GDM1 (cell line): ENCODE results near the gene SLC27A2.
A peak's percentile ranks its signal among the peaks of the same experiment; 100 is the strongest.

Experiments used
- DNase-seq: peaks from one replicate; lab custom pipeline; 2025; lab: John Stamatoyannopoulos, UW

Gene SLC27A2

DNA sequence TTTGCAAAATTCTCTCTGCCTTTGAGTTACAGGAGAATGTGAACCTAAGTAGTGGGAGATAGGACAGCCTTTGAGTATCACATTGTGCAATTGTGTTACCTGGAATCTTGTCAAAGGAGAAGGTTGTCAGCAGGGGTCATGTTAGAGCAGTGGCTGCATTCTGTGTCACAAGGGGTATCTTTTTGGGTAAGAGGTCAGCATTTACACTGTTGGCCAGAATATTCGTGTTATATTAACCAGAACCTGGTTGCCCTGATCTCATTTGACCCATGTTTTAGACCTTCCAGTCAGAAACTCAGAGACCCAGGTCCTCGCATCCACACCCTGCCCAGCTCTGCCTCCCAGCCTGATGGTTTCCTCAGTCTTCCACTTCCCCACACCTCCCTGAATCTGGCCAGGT lies 56.3 kb downstream of the SLC27A2 start:
- DNase-seq, result no peak

DNA sequence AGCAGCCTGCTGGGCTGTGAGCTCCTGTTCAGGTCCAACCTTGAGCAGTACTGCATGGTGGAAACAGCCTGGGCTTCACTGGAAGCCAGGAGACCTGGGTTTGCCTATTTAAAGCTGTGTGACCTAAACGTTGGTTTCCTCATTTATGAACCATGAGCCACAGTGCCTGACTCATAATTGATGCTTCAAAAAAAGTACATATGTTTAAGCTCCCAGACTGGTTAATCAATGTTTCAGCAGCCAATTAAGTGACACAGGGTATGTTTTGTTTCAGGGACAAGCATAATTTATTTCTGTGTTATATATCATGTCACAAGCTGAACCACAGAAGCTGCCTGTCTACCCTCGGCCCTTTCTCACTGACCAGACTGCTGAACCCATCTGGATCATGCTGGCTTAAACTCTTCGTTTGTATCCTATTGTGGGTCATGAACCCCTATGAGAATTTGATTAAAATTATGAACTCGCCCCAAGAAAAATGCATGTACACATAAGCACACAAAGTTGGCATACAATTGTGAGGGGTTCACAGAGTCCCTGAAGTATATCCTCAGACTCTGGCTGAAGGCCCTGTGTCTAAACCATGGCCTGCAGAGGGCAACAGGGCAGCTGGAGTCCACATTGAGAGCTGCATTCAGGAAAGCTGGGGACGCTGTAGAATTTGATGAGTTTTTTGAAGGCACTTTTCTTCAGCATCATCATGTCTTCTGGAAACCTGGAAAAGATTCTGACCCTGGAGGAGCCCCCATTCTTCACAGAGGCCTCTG lies 59.9 kb downstream of the SLC27A2 start:
- peak; percentile 20 for DNase-seq

DNA sequence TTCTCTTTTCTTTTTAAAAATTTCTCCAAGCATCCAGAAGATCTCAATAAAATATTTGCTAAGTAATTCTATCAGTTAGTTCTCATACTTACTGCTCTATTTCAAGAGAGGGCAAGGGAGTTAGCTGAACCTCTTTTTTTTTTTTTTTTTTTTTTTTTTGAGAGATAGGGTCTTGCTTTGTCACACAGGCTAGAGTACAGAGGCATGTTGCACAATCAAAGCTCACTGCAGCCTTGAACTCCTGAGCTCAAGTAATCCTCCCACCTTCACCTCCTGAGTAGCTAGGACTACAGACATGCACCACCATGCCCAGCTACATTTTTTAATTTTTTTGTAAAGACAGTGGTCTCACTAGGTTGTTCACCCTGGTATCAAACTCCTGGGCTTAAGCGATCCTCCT lies 62.2 kb downstream of the SLC27A2 start:
- no peak for DNase-seq

DNA sequence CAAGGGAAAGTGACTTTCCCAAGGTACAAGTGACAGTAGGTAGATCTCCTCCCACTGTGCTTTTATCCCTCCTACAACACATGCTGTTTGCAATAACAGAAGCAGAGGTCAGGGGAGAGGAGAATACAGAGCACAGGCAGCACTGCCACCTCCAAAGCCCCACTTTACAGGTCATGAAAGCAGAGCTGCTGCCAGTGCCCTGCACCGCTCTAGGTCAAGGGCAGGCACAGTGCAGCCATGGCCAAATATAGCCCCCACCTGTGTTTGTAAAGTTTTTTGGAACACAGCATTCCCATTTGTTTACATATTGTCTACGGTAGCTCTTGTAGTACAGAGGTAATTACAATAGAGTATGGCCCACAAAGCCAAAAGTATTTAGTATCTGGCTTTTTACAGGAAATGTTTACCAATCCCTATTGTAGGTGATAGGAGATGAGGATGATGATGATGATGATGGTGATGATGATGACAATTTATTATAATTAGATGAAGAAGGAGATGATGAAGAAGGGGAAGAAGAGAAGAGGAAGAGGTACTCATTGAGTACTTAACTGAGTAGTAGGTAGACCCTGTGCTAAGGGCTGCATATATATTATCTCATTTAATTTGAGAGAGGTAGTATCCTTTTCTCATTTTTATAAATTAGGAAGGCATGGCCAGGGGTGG lies 63.1 kb downstream of the SLC27A2 start:
- DNase-seq, result no peak

DNA sequence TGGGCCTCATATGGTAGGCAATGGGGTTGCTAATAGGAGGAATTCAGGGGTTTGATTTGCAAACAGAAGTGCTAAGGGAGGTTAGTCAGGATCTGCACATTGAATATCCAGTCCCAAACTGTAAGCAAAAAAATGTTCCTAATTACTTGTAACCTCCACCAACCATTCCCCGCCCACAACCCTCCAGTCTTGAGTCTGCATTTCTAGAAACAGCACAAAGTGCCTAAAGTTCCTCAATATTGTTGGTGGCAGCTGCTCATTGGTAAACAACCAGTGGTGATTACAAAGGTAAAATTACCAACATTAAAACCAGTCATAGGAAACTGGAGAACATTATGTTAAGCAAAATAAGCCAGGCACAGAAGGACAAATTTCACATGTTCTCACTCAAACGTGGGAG lies 64.6 kb downstream of the SLC27A2 start:
- DNase-seq, result no peak

DNA sequence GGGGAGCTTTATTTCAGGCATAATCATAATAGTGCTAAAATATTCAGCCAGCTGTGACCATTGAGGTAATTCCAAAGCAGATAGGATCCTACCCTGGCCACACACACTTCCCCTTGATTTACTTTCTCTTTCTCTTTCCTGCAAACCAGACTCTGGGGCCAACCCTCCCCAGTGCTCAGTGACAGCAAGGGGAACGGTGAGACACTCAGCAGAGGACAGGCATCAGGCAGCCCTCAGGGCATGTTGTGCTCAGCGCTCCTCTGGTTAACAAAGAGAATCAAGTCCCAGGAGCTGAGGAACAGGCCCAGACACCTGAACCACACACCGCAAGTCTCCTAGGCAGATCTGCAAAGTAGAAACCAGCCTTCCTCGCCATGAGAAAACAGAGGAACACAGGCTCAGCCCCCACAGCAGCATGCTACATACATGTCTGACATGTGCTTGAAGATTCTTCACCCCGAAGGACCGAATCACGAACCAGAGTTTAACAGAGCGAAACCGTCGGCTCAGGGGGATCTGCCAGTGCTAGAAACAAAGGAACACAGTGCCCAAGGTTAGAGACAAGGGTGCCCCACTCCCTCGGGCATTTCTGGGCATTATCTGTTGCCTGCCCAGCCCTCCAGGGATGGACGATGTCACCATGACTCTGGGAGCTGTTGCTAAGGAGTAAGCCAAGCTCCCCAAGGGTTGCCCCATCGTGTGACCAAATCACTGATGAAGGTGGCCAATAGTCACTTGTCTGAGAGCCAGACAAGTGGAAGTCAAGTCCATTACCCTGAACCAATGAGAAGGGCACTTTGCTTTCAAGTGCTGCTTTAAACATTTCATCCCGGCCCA lies 66.0 kb downstream of the SLC27A2 start:
- peak; percentile 65 for DNase-seq

DNA sequence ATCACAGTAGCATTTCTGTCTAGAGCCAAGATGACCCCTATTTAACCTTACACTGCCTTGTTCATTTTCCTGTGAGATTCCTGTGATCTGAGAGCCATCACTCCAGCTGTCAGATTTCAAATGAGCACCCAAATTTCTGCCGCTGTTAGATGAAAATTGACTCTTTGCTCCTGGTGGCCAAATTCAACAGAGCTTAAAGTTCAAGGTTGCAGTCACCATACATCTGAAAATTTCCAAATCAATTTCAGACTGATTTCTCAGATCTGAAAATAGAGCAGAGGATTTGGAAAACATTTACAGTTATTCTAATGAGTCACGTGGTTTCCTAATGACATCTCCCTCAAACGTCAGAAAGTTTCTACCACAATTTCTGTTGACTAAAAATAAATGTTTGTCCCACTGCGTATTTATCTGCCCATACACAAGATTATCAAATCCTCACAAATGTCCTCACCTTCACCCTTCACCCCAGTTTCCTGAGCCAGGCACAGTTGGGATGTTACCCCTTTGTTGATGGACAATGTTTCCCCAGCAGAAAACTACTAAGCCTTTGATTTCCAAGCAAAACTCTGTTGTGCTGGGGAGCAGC lies 67.1 kb downstream of the SLC27A2 start:
- no peak for DNase-seq

DNA sequence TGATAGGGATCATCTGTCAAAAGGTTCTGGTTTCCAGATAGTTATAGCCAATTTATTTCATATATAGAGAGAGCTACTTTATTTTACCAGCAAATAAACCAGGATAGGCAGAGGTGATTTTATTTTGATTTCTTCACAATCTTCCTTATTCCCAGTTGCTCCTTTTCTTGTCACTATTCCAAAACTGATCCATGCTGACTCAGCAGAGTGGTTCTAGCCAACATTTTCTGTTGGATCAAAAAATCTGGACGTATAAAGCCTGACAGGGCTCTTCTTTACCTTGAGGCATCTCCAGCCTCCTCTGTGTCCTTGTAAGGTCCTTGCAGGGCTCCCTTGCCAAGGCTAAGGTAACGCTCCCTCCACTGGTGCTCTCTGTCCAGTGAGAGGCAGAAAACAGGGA lies 67.7 kb downstream of the SLC27A2 start:
- no peak for DNase-seq

DNA sequence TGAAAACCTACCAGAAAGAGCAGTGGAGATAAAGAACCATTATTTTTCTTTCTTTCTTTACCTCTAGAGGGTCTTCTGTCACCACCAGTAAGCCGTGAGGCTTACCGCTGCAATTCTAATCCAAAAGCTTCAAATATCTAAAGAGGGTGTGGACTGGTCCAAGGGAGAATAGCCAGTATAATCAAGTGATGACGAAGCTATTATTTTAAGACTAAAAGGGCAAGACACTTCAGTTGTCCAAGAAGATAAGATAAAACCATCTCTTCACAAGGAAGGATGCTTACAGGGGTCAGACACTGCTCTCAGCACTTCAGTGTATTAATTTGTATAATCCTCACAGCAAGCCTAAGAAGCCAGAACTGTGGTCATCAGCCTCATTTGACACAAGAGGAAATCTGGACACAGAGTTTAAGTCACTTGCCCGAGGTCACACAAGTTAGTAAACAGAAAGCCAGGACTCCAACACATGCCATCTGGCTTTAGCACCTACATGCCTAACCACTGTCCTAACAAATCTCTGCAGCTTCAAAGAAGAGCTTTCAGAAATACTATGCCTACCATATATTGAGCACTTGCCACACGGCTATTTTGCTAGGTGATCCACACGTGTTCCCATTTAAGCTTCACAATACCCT lies 68.9 kb downstream of the SLC27A2 start:
- no peak for DNase-seq

DNA sequence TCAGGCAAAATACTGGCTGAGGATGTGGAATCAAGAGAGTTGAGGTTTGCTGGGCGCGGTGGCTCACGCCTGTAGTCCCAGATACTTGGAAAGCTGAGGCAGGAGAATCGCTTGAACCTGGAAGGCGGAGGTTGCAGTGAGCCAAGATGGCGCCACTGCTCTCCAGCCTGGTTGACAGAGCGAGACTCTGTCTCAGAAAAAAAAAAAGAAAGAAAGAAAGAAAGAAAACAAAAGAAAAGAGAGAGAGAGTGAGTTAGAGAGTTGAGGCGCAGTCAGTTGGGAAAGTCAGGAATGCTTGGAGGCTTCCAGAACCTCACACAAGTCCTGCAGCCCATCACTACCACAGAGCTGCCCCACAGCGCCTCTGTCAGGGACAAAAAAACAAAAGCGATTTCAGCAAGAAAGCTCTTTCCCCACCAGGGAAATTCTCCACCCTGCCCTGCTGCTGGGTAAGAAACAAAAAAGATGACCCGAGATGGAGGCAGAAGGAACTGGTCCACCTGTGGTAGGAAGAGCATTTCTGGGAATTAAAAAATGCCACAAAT lies 69.7 kb downstream of the SLC27A2 start:
- no peak for DNase-seq

DNA sequence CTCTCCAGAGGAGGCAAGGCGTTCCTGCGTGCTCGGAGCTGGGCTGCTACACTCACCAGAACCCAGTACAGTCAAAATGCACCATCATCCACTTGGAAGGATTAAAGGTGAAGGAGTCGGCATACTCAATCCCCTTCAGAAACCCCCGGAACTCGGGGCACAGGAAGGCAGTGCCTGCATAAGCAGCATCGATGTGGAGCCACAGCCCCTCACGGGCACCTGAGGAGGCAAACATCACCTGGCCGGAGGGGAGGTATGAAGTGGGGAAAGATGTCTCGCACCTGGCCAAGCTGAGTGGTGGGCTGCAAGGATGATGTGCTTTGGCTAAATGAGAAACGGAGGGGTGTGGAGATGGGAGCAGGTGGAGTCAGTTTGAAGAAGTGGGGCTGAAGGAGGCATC lies 70.6 kb downstream of the SLC27A2 start:
- DNase-seq, result no peak

DNA sequence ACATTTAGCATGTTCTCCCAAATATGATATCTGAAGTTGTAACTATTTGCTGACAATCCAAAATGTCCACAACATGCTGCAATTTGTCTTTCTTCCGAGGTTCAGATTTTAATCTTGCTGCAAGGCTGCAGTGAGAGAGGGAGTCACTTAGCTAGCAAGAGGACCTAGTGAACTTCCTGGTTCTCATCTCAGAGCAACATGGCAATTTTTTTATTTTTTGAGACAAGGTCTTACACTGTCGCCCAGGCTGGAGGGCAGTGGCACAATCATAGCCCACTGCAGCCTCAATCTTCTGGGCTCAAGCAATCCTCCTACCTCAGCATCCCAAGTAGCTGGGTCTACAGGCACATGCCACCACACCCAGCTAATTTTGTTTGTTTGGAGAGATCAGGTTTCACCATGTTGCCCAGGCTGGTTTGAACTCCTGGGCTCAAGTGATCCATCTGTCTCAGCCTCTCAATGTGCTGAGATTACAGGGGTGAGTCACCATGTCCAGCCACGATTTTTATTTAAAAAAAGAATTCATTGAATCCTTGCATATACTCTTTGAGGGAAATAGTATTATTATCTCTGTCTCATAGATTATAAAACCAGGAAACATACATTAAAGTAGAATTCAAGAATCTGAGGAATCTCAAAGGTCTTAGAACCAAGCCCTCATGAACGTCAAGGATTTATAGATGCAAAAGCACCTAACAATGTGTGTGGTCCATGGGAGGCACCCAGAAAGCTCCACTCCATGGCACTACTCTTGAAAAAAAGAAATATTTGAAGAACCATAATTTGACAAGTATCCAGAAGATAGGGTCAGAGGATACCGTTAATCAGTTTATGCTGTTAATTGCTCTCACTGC lies 74.4 kb downstream of the SLC27A2 start:
- DNase-seq, result no peak

DNA sequence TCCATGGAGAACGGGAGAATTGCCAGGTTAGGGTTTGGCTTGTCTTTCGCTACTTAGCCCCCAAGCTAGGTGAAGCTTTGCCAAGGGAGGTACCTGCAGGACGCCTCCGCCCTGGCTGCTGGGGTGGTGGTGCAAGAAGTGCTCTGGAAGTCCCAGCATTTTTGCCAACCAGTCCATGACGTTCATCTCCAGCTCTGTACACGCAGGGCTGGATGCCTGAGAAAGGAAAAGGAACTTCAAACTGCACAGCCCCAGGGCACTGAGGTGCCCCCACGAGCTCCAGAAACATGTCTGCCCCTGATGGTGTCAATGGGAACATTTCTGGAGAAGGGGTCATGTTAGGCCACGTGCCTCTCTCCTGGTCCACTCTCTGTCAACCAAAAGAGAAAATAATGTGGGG lies 75.3 kb downstream of the SLC27A2 start:
- no peak for DNase-seq

DNA sequence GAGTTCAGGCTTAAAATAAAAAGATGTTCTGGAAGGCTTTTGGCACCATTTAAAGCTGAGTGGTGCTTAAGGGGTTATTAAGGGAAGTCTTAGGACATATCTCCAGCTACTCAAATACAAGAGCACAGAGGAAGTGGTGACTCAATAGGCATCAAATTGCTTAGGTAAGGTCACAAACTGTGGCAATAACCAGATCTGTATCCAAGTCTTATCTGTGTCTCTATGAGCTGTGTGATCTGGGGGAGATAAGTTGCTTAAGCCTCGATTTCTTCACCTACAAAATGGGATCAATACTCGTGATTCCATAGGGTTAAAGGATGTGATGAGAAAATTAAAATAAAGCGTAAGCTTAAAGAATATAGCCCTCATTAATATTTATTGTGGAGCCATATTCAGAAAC lies 75.9 kb downstream of the SLC27A2 start:
- no peak for DNase-seq

DNA sequence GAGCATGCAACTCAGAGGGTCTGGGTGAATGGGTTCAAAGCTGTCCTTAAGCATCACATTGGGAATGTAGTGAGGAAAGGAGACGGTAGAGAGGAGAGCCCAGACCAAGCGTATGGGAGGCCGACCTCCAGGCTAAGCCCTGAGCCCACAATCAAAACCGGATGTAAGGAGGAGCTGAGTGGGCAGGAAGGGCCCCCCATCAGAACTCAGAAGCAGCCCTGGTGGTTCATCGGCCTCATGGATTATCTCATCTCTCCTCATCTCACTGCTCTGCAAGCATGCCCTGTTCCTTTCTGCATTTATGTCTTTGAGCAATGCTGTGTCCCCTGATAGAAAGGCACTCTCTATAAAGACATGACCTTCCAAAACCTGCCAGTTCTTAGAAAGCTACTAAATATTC lies 77.3 kb downstream of the SLC27A2 start:
- DNase-seq, result no peak

DNA sequence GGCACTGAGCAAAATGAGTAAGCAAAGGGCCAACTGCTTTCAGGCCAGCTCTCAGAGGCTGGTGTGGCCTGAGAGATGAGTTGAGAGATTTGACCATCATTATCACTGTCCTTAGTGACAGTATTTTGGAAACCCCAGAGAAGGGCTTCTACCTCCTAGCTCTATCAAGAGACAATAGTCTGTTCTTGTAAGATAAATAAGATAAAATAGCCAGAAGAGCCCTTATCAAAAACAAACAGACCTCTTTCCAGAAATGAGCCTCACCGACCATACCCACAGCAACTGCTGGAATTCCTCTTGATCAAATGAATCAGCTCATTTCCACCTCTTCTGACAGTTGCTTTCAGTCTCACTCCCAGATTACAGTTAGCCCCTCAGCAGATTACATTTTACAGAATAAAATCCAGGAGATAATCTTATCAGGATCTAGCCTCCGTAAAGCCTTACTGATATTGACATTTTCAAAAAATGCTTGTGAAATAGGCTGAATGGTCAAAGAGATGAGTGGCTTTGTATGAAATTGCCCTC lies 79.0 kb downstream of the SLC27A2 start:
- no peak for DNase-seq

DNA sequence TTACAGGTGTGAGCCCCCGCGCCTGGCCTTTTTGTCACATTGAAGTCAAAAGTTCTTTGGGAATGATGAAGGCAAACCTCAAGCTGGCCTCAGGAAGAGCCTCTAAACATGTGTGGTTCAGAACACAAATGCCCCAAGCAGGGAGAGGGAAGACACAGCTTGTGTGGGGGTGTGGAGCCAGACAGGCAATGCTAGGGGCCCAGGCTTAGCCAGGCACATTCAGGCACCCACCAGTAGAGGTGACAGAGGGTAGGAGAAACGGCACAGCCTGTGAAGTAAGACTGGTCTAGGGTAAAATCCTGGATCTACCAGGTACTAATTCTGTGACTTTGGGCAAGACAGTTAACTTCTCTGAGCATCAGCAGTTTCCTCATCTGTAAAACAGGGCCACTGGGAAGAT lies 80.0 kb downstream of the SLC27A2 start:
- no peak for DNase-seq

DNA sequence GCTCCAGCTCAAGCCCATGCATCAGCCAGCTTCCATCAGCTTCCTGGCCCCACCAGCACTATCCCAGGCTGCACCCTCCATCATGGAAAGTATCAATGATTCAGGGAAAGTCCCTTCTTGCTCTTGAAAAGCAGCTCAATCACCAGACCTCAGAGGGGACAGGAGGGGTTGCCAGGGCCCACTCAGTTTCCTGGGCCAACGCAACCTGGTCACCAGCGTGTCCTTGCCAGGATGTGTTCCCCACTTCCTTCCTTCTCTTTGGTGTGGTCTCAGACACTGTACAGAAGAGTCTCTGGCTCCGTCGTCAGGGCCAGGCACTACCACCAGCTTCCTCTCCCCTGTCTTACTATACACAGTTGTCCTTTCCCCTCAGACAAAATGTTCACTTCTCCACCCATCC lies 80.5 kb downstream of the SLC27A2 start:
- DNase-seq, result peak; percentile 13

DNA sequence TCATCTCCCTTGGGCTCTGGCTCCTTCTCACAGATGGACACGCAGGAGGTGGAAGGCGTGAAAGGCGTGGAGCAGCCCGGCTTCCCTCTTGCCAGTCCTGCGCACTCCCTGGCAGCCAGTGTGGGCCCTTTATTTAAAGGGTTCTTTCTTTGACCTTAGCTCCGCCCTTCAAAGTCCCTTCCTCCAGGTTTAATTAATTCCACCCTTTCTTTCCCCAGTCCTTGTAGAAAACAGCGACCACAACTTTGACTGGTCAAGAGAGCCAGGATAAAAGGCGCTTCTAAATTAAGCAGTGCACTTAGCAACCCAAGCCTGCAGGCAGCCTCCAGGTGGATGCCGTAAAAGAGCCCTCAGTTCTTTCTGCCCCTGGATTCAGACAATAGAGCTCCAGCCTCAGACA lies 83.6 kb downstream of the SLC27A2 start, which contains the start of gene HDC:
HDC (minus strand) TSS at position 107 of the 400 bp plus-strand sequence; CDS start at position 4, 103 bp downstream.
- no peak for DNase-seq

DNA sequence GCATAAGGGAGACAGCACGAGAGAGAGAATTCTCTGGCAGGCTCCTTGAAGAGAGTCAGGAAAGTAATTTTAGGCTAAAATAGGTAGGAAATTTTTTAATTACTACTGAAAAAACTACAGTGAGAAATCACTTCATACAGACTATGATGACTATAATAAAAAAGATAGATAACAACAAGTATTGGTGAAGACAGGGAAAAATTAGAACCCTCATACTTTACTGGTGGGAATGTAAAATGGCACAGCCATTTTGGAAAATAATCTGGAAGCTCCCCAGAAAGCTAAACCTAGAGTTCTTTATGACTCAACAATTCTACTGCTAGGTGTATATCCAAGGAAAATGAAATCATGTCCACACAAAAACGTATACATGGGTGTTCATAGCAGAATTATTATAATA lies 85.6 kb downstream of the SLC27A2 start:
- DNase-seq, result no peak
